NCI-H82 treated with DMSO at 0.1 percent for 48 hours (cell line): Measurements from ENCODE around the gene FSHR.

Source experiments
- DNase-seq: peaks from one replicate; lab custom pipeline; 2025; ENCODE audit not compliant: unreplicated experiment; lab: John Stamatoyannopoulos, UW

FSHR gene, protein sequence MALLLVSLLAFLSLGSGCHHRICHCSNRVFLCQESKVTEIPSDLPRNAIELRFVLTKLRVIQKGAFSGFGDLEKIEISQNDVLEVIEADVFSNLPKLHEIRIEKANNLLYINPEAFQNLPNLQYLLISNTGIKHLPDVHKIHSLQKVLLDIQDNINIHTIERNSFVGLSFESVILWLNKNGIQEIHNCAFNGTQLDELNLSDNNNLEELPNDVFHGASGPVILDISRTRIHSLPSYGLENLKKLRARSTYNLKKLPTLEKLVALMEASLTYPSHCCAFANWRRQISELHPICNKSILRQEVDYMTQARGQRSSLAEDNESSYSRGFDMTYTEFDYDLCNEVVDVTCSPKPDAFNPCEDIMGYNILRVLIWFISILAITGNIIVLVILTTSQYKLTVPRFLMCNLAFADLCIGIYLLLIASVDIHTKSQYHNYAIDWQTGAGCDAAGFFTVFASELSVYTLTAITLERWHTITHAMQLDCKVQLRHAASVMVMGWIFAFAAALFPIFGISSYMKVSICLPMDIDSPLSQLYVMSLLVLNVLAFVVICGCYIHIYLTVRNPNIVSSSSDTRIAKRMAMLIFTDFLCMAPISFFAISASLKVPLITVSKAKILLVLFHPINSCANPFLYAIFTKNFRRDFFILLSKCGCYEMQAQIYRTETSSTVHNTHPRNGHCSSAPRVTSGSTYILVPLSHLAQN

DNA sequence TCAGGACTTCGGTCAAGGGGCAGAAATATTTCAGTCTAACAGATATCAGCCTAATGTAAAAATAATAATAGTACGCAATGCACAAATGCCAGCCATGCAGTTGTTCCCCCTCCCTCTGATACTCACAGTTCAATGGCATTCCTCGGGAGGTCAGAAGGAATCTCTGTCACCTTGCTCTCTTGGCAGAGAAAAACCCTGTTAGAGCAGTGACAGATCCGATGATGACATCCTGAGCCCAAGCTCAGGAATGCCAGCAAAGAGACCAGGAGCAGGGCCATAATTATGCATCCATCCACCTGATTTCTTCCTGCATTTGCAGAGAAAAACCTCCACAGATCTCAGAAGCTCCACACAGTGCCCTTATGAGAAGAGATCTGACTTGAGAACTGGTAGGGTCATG lies at the start of gene FSHR:
Gene FSHR, minus strand, starts transcription at position 376 of the 400 bp plus-strand sequence. Its CDS starts 98 bp downstream, at position 278.
- no peak for DNase-seq

GRCh38 chr2:49199266-49199665 lies 45.0 kb upstream of the FSHR start:
- no peak for DNase-seq

GRCh38 chr2:49194701-49195100 lies 40.4 kb upstream of the FSHR start:
- DNase-seq: no peak

DNA sequence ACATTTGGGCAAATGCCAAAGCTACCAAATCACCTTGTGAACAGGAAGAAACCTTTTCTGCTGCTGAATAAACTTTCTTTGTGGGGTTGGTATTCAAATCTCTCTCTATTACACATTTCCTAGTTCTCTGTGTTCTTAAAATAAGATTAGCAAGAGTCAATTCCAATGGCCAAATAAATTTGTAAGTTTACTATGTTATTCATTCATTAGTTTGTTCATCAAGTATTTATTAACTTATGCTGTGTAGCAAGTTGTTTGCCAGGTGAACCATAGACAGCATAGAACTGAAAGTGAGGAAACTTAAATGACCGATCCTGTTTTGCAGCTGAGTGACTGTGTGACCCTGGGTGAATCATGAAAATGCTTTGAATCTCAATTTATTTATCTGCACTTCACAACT lies 37.7 kb upstream of the FSHR start:
- no peak for DNase-seq

GRCh38 chr2:49189512-49190225 lies 35.4 kb upstream of the FSHR start:
- no peak for DNase-seq

DNA sequence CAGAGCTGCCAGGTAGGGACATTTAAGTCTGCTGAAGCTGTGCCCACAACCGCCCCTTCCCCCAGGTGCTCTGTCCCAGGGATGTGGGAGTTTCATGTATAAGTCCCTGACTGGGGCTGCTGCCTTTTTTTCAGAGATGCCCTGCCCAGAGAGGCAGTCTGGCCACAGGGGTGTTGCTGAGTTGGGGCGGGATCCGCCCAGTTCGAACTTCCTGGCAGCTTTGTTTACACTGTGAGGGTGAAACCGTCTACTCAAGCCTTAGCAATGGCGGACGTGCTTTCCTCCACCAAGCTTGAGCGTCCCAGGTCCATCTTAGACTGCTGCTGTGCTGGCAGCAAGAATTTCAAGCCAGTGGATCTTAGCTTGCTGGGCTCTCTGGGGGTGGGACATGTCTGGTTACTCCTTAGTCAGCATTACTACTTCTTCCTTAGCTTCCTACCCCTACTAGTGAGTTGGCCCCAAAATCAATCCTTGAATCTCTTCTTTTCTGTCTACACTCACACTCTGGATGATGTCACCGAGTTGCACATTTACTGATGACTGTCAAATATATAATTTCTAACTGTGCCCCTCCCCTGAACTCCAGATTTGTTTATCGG lies 31.8 kb upstream of the FSHR start:
- DNase-seq: no peak

DNA sequence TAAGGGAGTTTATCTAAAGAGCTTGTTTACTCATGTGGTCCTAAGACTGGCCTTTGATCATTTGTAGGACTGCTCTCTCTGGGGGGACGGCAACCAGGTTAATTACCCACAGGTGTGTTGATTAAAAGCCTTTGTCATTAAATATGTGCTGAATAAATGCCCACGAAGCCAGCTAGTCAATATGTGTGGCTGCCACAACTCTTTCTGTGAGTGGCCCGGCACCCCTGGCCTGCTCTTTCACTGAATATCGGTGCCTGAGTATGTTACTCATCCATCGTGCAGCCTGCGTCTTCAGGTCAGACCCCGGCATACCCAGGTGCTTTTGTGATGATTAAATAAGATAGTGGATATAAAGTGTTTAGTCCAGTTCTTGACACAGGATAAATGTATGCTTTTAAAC lies 24.3 kb upstream of the FSHR start:
- DNase-seq: no peak

- no peak for DNase-seq
These were observed 22.9 kb upstream of the FSHR start for GRCh38 chr2:49177194-49177593.

- no peak for DNase-seq
These were observed 21.5 kb upstream of the FSHR start for GRCh38 chr2:49175831-49176230.

- DNase-seq: no peak
These were observed 20.4 kb upstream of the FSHR start for GRCh38 chr2:49174750-49175149.

GRCh38 chr2:49167131-49167530 lies 12.8 kb upstream of the FSHR start:
- DNase-seq: no peak

GRCh38 chr2:49165662-49166061 lies 11.3 kb upstream of the FSHR start:
- no peak for DNase-seq

DNA sequence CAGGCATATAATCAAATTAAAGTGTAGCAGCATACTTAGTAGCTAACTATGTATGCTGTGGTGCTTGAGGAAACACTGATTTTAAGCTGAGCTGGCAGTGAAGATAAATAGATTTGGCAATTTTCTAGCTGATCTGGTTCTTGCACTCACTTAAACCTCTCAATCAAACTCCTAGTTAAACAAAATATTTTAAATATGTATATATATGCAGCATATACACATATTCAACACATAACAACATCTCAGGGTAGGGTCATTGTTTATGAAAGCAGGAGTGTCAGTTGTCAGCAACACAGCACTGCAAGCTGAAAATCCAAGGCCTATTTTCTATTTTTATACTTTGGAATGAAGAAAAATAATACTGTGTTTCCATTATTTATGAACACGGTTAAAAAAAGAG lies 10.4 kb upstream of the FSHR start:
- DNase-seq: no peak

DNA sequence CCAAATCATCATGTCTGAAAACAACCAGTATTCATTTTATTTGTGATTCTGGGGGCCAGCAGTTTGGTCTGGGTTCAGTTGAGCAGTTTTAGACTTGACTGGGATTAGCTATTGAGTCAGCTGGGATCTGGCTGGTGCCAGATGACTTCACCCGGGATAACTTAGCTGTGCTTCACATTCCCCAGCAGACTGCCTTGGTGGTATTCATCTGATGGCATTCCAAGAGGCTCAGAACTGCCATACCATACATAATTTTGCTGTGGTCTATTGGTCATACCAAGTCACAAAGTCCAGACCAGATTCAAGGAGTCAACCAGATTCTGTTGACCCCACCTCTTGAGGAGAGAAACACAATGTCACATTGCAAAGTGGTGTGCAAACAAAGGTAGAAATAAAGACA lies 7.8 kb upstream of the FSHR start:
- DNase-seq: no peak

- no peak for DNase-seq
These were observed 576 bp upstream of the FSHR start for GRCh38 chr2:49154891-49155290.

DNA sequence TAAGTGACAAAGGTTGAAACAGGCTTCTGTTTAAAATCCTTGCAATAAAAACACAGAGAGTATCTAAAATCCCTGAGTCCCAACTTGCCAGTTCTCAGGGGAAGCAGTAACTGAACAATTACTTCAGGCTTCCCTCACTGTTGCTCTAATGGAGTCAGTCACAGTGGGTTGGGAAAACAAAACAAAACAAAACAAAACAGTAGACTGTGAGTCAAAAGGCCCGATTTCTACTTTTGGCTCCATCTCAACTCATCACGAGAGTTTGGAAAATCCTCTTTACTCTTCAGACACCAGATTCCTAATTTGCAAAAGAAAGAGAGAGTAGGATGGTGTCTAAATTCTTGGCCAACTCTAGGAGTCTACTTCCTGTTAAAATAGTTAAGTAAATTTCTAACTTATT lies 1.1 kb downstream of the FSHR start:
- DNase-seq: no peak

DNA sequence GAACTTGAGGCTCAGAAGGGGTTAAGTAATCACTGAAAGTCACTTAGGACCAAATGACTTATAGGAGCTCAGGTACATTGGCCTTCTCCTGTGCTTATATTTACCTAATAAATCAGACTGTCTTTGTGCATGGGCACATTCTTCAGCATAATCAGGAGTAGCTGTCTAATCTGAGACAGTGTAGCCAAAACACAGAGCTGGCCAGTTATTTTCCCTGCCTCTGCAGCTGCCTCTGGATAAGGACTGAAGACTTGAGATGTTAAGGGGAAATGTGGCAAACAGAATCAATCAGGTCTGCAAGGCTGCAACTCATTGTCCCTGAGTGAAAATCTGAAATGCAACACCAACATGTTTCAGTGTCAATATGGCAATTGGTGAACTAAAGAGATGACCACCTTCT lies 1.5 kb downstream of the FSHR start:
- DNase-seq: no peak

DNA sequence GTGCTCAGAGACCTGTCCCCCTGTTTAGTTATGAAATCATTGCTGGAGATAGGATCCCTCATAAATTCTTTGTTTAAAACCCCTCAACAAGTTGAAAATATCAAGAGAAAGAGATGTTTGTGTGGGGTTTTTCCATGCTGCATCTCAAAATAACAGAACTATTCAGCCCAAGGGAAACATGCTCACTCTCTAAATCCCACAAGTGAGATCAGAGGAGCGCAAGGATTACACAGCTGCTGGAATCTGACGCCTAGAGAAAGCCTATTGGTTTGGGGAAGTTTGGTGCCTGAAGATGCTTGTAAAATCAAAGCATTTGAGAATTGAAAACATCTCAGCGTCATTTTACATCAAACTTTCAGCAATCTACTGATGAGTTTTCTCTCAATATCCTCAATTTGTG lies 7.9 kb downstream of the FSHR start:
- DNase-seq: peak; percentile 2

DNA sequence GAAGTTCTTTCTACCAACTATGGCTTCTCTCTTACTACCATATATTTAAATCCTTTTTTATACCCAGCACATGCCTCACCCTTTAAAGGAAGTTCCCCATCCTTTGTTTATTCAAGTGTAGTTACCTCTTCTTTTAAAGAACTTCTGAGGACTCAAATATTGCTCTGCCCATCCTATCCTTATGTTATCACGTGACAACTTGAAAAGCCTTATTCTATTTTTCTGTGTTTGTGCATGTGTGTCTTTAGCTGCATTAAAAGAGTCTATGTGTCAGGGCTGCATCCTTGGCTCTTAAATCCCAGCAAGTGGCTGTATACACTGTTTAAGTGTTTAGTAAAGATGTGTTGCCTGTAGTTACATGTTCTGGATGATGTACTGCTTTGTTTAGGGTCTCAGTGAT lies 22.5 kb downstream of the FSHR start:
- no peak for DNase-seq

DNA sequence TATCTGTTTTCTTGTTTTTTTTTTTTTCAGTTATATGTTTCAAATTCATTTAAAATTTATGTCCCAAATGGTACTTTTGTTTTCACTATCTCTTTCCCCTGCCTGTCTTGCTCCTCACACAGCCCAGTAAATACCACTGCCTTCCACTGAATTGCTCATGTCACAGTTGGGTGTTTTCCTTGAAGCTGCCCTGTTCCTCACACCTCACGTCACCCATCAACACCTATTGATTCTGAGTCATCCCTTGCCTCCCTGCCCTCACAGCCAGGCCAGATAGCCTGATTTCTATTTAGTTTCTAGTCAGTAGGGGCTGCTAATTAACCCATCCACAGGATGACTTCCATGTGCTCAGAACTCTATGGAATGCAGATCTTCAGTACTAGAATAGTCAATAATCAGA lies 25.3 kb downstream of the FSHR start:
- DNase-seq: no peak

GRCh38 chr2:49123600-49123999 lies 30.7 kb downstream of the FSHR start:
- no peak for DNase-seq

DNA sequence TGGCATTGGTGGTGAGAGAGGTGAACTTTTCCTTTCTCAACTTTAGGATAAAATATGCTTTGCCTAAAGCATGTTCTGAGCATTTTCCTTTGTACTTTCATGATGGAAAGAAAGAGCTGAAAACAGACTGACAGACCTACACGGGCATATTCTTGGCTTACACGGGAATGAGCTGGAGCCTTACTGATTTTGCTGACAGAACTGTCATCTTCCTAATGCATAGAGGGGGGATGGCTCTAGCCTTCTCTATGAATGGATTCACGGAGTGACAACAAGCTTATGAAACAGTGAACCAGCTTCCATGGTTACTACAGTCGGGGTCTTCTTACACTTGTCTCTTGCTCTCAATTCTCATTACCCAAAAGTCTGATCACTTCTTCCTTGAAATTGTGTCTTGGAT lies 32.2 kb downstream of the FSHR start:
- no peak for DNase-seq
